H9 (cell line): ENCODE data around the gene ZFP36L1. TPM values are rescaled to one million over a fixed set of nuclear protein-coding genes. Genes with fewer than 3 reads are reported as not detected.

Source experiments
- DNase-seq: peaks from one replicate; pipeline ENCODE4 v3.0.0-alpha.2; 2017
- H2AFZ ChIP-seq: one replicate; pipeline ENCODE4 v1.6.1; 2013; ENCODE audit warnings: mild to moderate bottlenecking, low read length, control low read depth, moderate library complexity
- H2AK5ac ChIP-seq: 2 replicates; pipeline ENCODE4 v1.6.1; 2013; ENCODE audit warnings: low read length, control low read depth, mixed read lengths; ENCODE audit not compliant: insufficient read length
- H2BK120ac ChIP-seq: one replicate; pipeline ENCODE4 v1.6.1; 2013; ENCODE audit warnings: low read depth, mild to moderate bottlenecking, low read length, control low read depth, inconsistent platforms; ENCODE audit not compliant: poor library complexity, severe bottlenecking
- H2BK12ac ChIP-seq: 2 replicates; pipeline ENCODE4 v1.6.1; 2013; ENCODE audit warnings: low read length, control low read depth, mixed read lengths, low read depth; ENCODE audit not compliant: insufficient read length
- H2BK15ac ChIP-seq: 2 replicates; pipeline ENCODE4 v1.6.1; 2013; ENCODE audit warnings: low read depth, low read length, control low read depth
- H2BK20ac ChIP-seq: one replicate; pipeline ENCODE4 v1.6.1; 2013; ENCODE audit warnings: low read depth, mild to moderate bottlenecking, low read length, control low read depth, inconsistent platforms; ENCODE audit not compliant: poor library complexity, severe bottlenecking
- H2BK5ac ChIP-seq: 2 replicates; pipeline ENCODE4 v1.6.1; 2013; ENCODE audit warnings: low read length, control low read depth, mixed read lengths; ENCODE audit not compliant: insufficient read length
- H3K14ac ChIP-seq: 2 replicates; pipeline ENCODE4 v1.6.1; 2013; ENCODE audit warnings: low read length, control low read depth; ENCODE audit not compliant: insufficient read depth
- H3K18ac ChIP-seq: 2 replicates; pipeline ENCODE4 v1.6.1; 2013; ENCODE audit warnings: low read depth, mild to moderate bottlenecking, mixed read lengths, low read length, control low read depth; ENCODE audit not compliant: insufficient read length
- H3K23ac ChIP-seq: 2 replicates; pipeline ENCODE4 v1.6.1; 2013; ENCODE audit warnings: low read length, control low read depth, mixed read lengths, low read depth; ENCODE audit not compliant: insufficient read length
- H3K23me2 ChIP-seq: 2 replicates; pipeline ENCODE4 v1.6.1; 2013; ENCODE audit warnings: low read depth, mild to moderate bottlenecking, mixed read lengths, low read length, control low read depth; ENCODE audit not compliant: insufficient read length, poor library complexity, severe bottlenecking
- H3K27ac ChIP-seq: 2 replicates; pipeline ENCODE4 v1.5.1; 2013; ENCODE audit warnings: low read length, control low read depth, mixed read lengths, low read depth; ENCODE audit not compliant: insufficient read length
- H3K27me3 ChIP-seq: 2 replicates; pipeline ENCODE4 v1.6.1; 2013; ENCODE audit warnings: low read length, control low read depth, inconsistent platforms; ENCODE audit not compliant: insufficient read depth
- H3K4ac ChIP-seq: 2 replicates; pipeline ENCODE4 v1.6.1; 2013; ENCODE audit warnings: low read depth, mild to moderate bottlenecking, control low read depth, inconsistent platforms, low read length, moderate library complexity
- H3K4me1 ChIP-seq: 2 replicates; pipeline ENCODE4 v1.6.1; 2013; ENCODE audit warnings: low read length, control low read depth, inconsistent platforms; ENCODE audit not compliant: insufficient read depth
- H3K4me2 ChIP-seq: 2 replicates; pipeline ENCODE4 v1.6.1; 2013; ENCODE audit warnings: low read length, control low read depth, mixed read lengths; ENCODE audit not compliant: insufficient read length, insufficient read depth
- H3K56ac ChIP-seq: 2 replicates; pipeline ENCODE4 v1.6.1; 2013; ENCODE audit warnings: low read depth, mild to moderate bottlenecking, mixed read lengths, low read length, control low read depth; ENCODE audit not compliant: insufficient read length
- H3K79me1 ChIP-seq: 2 replicates; pipeline ENCODE4 v1.6.1; 2013; ENCODE audit warnings: low read depth, mild to moderate bottlenecking, moderate library complexity, low read length, control low read depth, inconsistent platforms; ENCODE audit not compliant: insufficient read depth, poor library complexity, severe bottlenecking
- H3K79me2 ChIP-seq: 2 replicates; pipeline ENCODE4 v1.6.1; 2013; ENCODE audit warnings: low read length, control low read depth, inconsistent platforms; ENCODE audit not compliant: insufficient read depth
- H3K9ac ChIP-seq: 2 replicates; pipeline ENCODE4 v1.6.1; 2013; ENCODE audit warnings: low read length, control low read depth, mixed read lengths; ENCODE audit not compliant: insufficient read length; ENCODE audit errors: extremely low read depth
- H3K9me3 ChIP-seq: one replicate; pipeline ENCODE4 v1.6.1; 2013; ENCODE audit warnings: low read depth, low read length, inconsistent platforms; ENCODE audit not compliant: control insufficient read depth
- H3T11ph ChIP-seq: one replicate; pipeline ENCODE4 v1.6.1; 2013; ENCODE audit warnings: mild to moderate bottlenecking, low read length, control low read depth, inconsistent platforms
- H4K20me1 ChIP-seq: one replicate; pipeline ENCODE4 v1.6.1; 2013; ENCODE audit not compliant: control insufficient read depth, insufficient read length, insufficient read depth
- H4K5ac ChIP-seq: 2 replicates; pipeline ENCODE4 v1.6.1; 2013; ENCODE audit warnings: low read depth, mild to moderate bottlenecking, mixed read lengths, low read length, control low read depth; ENCODE audit not compliant: insufficient read length
- H4K8ac ChIP-seq: replicated peaks from 2 replicates; pipeline ENCODE4 v1.6.1; 2013; ENCODE audit warnings: low read length, control low read depth, mixed read lengths, low read depth; ENCODE audit not compliant: insufficient read length
- H4K91ac ChIP-seq: 2 replicates; pipeline ENCODE4 v1.6.1; 2013; ENCODE audit warnings: low read depth, mild to moderate bottlenecking, moderate library complexity, mixed read lengths, low read length, control low read depth; ENCODE audit not compliant: insufficient read length
- H3K27ac Mint-ChIP-seq, 3 experiments: 2 replicates in 2 of 3; 3 replicates in 1 of 3; pipeline ENCODE4 v1.8.0; 2020 to 2021; ENCODE audit warnings: mixed read lengths in 3 of 3, mild to moderate bottlenecking in 1 of 3, moderate library complexity in 1 of 3
- H3K27me3 Mint-ChIP-seq: 2 replicates; pipeline ENCODE4 v1.8.0; 2021; ENCODE audit warnings: low read depth, mild to moderate bottlenecking, moderate library complexity, mixed read lengths
- H3K36me3 Mint-ChIP-seq, 3 experiments: 2 replicates in 2 of 3; 3 replicates in 1 of 3; pipeline ENCODE4 v1.8.0; 2020 to 2021; ENCODE audit warnings: low read depth in 3 of 3, mixed read lengths in 3 of 3; ENCODE audit not compliant: insufficient read depth in 1 of 3
- H3K4me1 Mint-ChIP-seq, 2 experiments: 2 replicates each; pipeline ENCODE4 v1.8.0; 2020; ENCODE audit warnings: mixed read lengths in 2 of 2
- H3K4me3 Mint-ChIP-seq, 2 experiments: 2 replicates in 1 of 2; 3 replicates in 1 of 2; pipeline ENCODE4 v1.8.0; 2020 to 2021; ENCODE audit warnings: mild to moderate bottlenecking in 2 of 2, mixed read lengths in 2 of 2, moderate library complexity in 1 of 2
- H3K9me3 Mint-ChIP-seq, 2 experiments: 2 replicates in 1 of 2; 3 replicates in 1 of 2; pipeline ENCODE4 v1.8.0; 2020; ENCODE audit warnings: mild to moderate bottlenecking in 2 of 2, mixed read lengths in 2 of 2, moderate library complexity in 1 of 2
- CTCF ChIP-seq: fragments of 200-600 bp; sonication (generic); conservative IDR thresholded peaks from 3 replicates; pipeline ENCODE4 v1.8.0; 2021; ENCODE audit warnings: antibody characterized with exemption, mild to moderate bottlenecking
- WGBS: extraction: QIAGEN DNeasy Blood & Tissue Kit; methylation state at CpG from one replicate; pipeline ENCODE4 v1.1.7; 2013; ENCODE audit warnings: missing lambda C conversion rate, low lambda C conversion rate, mixed read lengths; ENCODE audit not compliant: insufficient read length; ENCODE audit errors: extremely low coverage; 5-methylcytosine and 5-hydroxymethylcytosine counted together
- total RNA-seq: library from RNA; stranded (reverse); gene quantifications from 2 replicates; pipeline ENCODE4 v1.2.1, GENCODE V29; 2021

ZFP36L1 gene
- total RNA-seq, 1 experiment from 2014 or later = 109 TPM

- no peak overlapping the region; a peak in 1 of 5 replicates for H3K4me3 Mint-ChIP-seq
These were observed 24.8 kb upstream of the ZFP36L1 start for GRCh38 chr14:68817506-68818212.

More at GRCh38 chr14:68817506-68818212, 24.8 kb upstream of the ZFP36L1 start:
- H2BK120ac ChIP-seq = no peak overlapping the region
- H2AK5ac ChIP-seq = no peak overlapping the region
- no peak overlapping the region for H3K27ac ChIP-seq
- H2BK5ac ChIP-seq = no peak overlapping the region
- H3K14ac ChIP-seq = no peak overlapping the region
- H4K91ac ChIP-seq = no peak overlapping the region
- H3K27me3 ChIP-seq = no peaks in the 10 kb centered on the region
- H3K79me2 ChIP-seq = no peaks in the 10 kb centered on the region
- DNase-seq = no peak
- WGBS = no CpG with 5 or more reads among the region's 3 CpGs
- H3K23ac ChIP-seq = no peak overlapping the region
- H3K9ac ChIP-seq = no peak overlapping the region
- no peak overlapping the region for H4K5ac ChIP-seq
- H3K4me1 ChIP-seq = peaks cover 17% of the 10 kb centered on the region
- H3T11ph ChIP-seq = no peak overlapping the region
- no peaks in the 10 kb centered on the region for H4K20me1 ChIP-seq
- no peak overlapping the region for H3K4ac ChIP-seq
- no peaks in the 10 kb centered on the region for H3K9me3 ChIP-seq
- no peak overlapping the region for H4K8ac ChIP-seq
- no peak overlapping the region for H3K4me2 ChIP-seq
- Mint-ChIP-seq H3K36me3 (0 out of 7 replicates have a peak, but pooled peaks cover 0 to 1% (median 0%) of the 10 kb centered on the region in 3 experiments), H3K9me3 (no peaks in the 10 kb centered on the region), H3K4me1 (peaks cover 65 to 68% of the 10 kb centered on the region in 2 experiments), H3K27ac (no peak overlapping the region), H3K27me3 (peaks cover 11% of the 10 kb centered on the region)
- no peaks in the 10 kb centered on the region for H3K79me1 ChIP-seq
- H3K18ac ChIP-seq = no peak overlapping the region
- H3K56ac ChIP-seq = no peak overlapping the region
- H2BK15ac ChIP-seq = no peak overlapping the region
- no peak overlapping the region for H2BK20ac ChIP-seq
- no peak overlapping the region for H2AFZ ChIP-seq
- no peak overlapping the region for H2BK12ac ChIP-seq
- TF ChIP-seq CTCF = no peak
- H3K23me2 ChIP-seq = no peaks in the 10 kb centered on the region
